ENCODE data around the gene CNTLN.

DNA sequence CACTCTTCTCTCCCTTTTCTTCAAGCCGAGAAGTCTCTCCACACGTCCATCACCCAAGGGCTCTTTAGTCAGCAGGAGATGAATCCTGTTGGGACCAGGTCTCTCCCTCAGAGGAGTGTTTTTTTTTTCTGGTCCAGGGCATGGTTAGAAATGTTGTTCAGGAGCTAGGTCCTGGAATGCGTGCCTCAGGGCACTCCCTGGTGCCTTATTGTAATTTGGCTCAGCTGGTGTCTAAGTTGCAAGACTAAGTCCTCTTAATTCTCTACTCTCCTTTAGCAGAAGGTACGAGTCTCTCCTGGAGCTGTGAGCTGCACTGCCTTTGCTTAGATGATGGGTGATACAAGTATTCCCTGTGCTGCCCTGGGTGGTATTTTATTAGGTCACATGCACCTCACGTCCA, 111.9 kb downstream of the CNTLN start:
- TF ChIP-seq, protein P1, sequence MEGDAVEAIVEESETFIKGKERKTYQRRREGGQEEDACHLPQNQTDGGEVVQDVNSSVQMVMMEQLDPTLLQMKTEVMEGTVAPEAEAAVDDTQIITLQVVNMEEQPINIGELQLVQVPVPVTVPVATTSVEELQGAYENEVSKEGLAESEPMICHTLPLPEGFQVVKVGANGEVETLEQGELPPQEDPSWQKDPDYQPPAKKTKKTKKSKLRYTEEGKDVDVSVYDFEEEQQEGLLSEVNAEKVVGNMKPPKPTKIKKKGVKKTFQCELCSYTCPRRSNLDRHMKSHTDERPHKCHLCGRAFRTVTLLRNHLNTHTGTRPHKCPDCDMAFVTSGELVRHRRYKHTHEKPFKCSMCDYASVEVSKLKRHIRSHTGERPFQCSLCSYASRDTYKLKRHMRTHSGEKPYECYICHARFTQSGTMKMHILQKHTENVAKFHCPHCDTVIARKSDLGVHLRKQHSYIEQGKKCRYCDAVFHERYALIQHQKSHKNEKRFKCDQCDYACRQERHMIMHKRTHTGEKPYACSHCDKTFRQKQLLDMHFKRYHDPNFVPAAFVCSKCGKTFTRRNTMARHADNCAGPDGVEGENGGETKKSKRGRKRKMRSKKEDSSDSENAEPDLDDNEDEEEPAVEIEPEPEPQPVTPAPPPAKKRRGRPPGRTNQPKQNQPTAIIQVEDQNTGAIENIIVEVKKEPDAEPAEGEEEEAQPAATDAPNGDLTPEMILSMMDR (conservative IDR thresholded peaks at IDR 0.05): no peak
- TF ChIP-seq ZFX (IDR thresholded peaks at IDR 0.05): no peak

Data from C4-2B (cell line).